MM.1S (cell line): Measurements from ENCODE around the gene INSYN1.

Experiments
- DNase-seq: peaks from one replicate; pipeline ENCODE4 v3.0.0-alpha.2; 2015
- H2AFZ ChIP-seq: fragments of 300-600 bp; sonication (generic); 2 replicates; pipeline ENCODE4 v1.6.0; 2016; ENCODE audit warnings: antibody characterized with exemption, low read length
- H3F3A ChIP-seq: fragments of 300-600 bp; sonication (generic); 2 replicates; pipeline ENCODE4 v1.6.1; 2016; ENCODE audit warnings: mild to moderate bottlenecking, antibody characterized with exemption, low read length, moderate library complexity, mixed read lengths; ENCODE audit not compliant: insufficient read depth
- H3K27ac ChIP-seq: fragments of 300-600 bp; sonication (generic); 2 replicates; pipeline ENCODE4 v1.5.1; 2016; ENCODE audit warnings: mild to moderate bottlenecking, low read length
- H3K27me3 ChIP-seq: fragments of 300-600 bp; sonication (generic); replicated peaks from 2 replicates; pipeline ENCODE4 v1.6.0; 2016; ENCODE audit warnings: low read length; ENCODE audit not compliant: insufficient read depth
- H3K36me3 ChIP-seq: fragments of 300-600 bp; sonication (generic); replicated peaks from 2 replicates; pipeline ENCODE4 v1.6.1; 2016; ENCODE audit warnings: mild to moderate bottlenecking, low read length, mixed read lengths; ENCODE audit not compliant: insufficient read depth
- H3K4me1 ChIP-seq: fragments of 300-600 bp; sonication (generic); 2 replicates; pipeline ENCODE4 v1.6.1; 2016; ENCODE audit warnings: low read length, mixed read lengths
- H3K4me2 ChIP-seq: fragments of 300-600 bp; sonication (generic); 2 replicates; pipeline ENCODE4 v1.6.0; 2016; ENCODE audit warnings: low read depth, low read length
- H3K4me3 ChIP-seq: fragments of 300-600 bp; sonication (generic); 2 replicates; pipeline ENCODE4 v1.5.1; 2016; ENCODE audit warnings: low read length, mixed read lengths
- H3K79me2 ChIP-seq: fragments of 300-600 bp; sonication (generic); 2 replicates; pipeline ENCODE4 v1.6.1; 2016; ENCODE audit warnings: mixed run types, low read length, mixed read lengths
- H3K9ac ChIP-seq: fragments of 300-600 bp; sonication (generic); 2 replicates; pipeline ENCODE4 v1.6.1; 2016; ENCODE audit warnings: low read length, mixed read lengths
- H3K9me2 ChIP-seq: fragments of 300-600 bp; sonication (generic); replicated peaks from 2 replicates; pipeline ENCODE4 v1.6.1; 2016; ENCODE audit warnings: mild to moderate bottlenecking, low read length, mixed read lengths; ENCODE audit not compliant: insufficient read depth
- H3K9me3 ChIP-seq: fragments of 300-600 bp; sonication (generic); replicated peaks from 2 replicates; pipeline ENCODE4 v1.6.1; 2016; ENCODE audit warnings: mild to moderate bottlenecking, low read length, mixed read lengths; ENCODE audit not compliant: insufficient read depth
- H4K20me1 ChIP-seq: fragments of 300-600 bp; sonication (generic); 2 replicates; pipeline ENCODE4 v1.6.1; 2016; ENCODE audit warnings: mild to moderate bottlenecking, low read length, moderate library complexity, mixed read lengths; ENCODE audit not compliant: insufficient read depth
- EZH2 ChIP-seq: fragments of 300-600 bp; sonication (generic); optimal IDR thresholded peaks from 2 replicates; pipeline ENCODE3; 2017; ENCODE audit warnings: low read depth, mild to moderate bottlenecking, antibody characterized with exemption, low read length, mixed read lengths
- EZH2phosphoT487 ChIP-seq: fragments of 300-600 bp; sonication (generic); IDR thresholded peaks from 2 replicates; pipeline ENCODE4 v1.6.1; 2018; ENCODE audit warnings: antibody characterized with exemption, low read length
- TF ChIP-seq, protein P1 (sequence below): fragments of 300-600 bp; sonication (generic); IDR thresholded peaks from 2 replicates; pipeline ENCODE4 v1.5.1; 2016; ENCODE audit warnings: antibody characterized with exemption, low read length, mixed read lengths

Gene INSYN1

DNA sequence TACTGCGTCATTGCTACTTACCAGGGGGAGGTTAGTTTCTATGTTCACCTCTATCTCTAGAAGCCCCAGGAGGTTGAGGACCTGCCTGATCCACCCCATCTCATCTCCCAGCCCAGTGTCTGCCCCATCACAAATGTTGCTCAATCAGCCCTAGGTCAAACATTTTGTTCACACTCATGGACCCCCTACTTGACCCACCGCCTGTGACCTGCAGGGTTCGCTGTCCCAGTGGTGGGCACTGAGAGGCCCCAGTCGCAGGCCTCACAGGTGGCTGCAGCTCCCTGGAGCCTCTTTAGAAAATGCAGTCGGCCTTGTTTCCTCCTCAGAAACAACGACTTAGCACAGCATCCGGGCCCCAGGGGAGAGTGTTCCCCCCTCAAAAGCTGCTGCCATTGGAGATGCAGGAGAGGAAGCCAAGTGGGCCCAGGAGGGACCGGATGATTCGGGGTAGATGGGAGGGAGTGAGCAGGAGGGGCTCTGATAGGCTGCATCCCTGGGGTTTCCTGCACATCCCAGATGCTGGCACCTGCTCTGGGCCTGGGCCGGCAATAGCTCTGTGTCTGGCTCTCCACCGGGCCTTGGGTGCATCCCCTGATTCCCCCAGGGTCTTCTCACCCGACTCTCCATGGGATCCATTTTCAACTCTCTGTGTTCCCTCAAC, 18.4 kb upstream of the INSYN1 start:
- no peak for DNase-seq
- Histone ChIP-seq H3K4me2 (no peak overlapping the region), H3F3A (no peaks in the 10 kb centered on the region), H2AFZ (no peak overlapping the region), H3K79me2 (no peaks in the 10 kb centered on the region), H3K36me3 (no peaks in the 10 kb centered on the region), H3K9me3 (no peaks in the 10 kb centered on the region), H3K27me3 (peaks cover 8% of the 10 kb centered on the region; the same call in 1 of the 2 replicates), H4K20me1 (no peaks in the 10 kb centered on the region), H3K4me1 (no peaks in the 10 kb centered on the region), H3K9ac (no peak overlapping the region), H3K4me3 (no peak overlapping the region), H3K27ac (no peak overlapping the region), H3K9me2 (no peaks in the 10 kb centered on the region)
- TF ChIP-seq, protein P1, sequence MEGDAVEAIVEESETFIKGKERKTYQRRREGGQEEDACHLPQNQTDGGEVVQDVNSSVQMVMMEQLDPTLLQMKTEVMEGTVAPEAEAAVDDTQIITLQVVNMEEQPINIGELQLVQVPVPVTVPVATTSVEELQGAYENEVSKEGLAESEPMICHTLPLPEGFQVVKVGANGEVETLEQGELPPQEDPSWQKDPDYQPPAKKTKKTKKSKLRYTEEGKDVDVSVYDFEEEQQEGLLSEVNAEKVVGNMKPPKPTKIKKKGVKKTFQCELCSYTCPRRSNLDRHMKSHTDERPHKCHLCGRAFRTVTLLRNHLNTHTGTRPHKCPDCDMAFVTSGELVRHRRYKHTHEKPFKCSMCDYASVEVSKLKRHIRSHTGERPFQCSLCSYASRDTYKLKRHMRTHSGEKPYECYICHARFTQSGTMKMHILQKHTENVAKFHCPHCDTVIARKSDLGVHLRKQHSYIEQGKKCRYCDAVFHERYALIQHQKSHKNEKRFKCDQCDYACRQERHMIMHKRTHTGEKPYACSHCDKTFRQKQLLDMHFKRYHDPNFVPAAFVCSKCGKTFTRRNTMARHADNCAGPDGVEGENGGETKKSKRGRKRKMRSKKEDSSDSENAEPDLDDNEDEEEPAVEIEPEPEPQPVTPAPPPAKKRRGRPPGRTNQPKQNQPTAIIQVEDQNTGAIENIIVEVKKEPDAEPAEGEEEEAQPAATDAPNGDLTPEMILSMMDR, result no peak
- TF ChIP-seq EZH2phosphoT487 (no peak), EZH2 (no peak)

DNA sequence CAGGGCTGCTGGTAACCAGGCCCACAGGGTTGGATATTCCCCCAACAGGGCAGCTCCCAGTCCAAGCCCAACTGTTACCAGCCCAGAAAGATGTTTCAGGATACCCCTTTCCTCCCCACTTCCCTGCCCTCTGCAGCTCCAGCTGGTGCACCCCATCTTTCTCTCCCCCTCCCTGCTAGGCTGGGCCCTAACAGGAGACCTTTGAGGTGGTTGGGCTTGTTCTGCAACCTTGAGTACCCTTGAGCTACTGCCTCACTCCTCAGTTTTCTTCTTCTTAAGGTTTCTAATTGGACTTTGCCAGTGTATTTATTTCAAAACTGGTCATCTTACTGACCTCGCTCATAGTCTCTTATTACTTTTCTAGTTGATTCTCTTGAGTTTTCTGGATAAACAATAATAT, 16.9 kb upstream of the INSYN1 start:
- TF ChIP-seq EZH2phosphoT487 (no peak), EZH2 (no peak)
- TF ChIP-seq, protein P1, result no peak
- no peak for DNase-seq
- Histone ChIP-seq H4K20me1 (no peaks in the 10 kb centered on the region), H3K4me1 (no peaks in the 10 kb centered on the region), H3K9ac (no peak overlapping the region), H3K27ac (no peak overlapping the region), H3K36me3 (no peaks in the 10 kb centered on the region), H3K9me2 (no peaks in the 10 kb centered on the region), H3K27me3 (peaks cover 8% of the 10 kb centered on the region; the same call in 1 of the 2 replicates), H3K4me3 (no peak overlapping the region), H2AFZ (no peak overlapping the region), H3F3A (no peaks in the 10 kb centered on the region), H3K79me2 (no peaks in the 10 kb centered on the region), H3K4me2 (no peak overlapping the region), H3K9me3 (no peaks in the 10 kb centered on the region)

DNA sequence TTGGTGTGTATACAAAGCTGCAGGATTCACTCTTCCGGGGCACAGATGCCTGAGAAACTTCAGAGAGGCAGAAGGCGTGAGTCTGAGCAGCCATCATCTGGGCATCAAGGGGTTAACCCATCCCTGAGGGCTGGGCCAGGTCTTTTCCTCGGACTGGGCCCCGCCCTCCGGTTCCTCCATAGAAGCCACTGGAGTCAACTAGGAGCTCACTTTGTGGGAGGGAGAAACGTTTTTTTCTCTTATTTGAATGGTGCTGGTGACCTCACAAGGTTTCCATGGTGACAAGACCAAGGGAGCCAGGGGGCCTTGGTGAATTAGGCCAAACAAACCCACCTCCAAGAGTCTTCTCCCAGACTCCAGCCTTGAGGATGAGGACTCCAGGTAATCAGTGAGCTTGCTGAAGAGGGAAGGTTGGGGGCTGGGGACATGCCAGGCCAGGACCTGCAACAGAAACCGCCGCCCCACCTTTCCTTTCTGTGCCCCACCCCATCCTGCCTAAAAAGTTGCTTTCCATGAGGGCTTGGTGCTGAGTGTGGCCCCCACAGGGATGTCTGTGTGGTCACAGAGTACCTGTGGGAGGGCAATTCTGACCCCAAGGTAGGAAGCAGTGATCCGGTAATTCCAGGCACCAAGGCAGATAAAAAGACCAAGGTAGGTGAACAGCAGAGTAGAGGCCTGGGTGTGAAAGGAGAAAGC, 14.8 kb upstream of the INSYN1 start:
- H3K9me3 ChIP-seq, result no peaks in the 10 kb centered on the region
- no peaks in the 10 kb centered on the region for H4K20me1 ChIP-seq
- H3K4me2 ChIP-seq, result no peak overlapping the region
- no peaks in the 10 kb centered on the region for H3K79me2 ChIP-seq
- no peak for TF ChIP-seq EZH2phosphoT487
- TF ChIP-seq EZH2, result no peak
- TF ChIP-seq, protein P1, result no peak
- no peak overlapping the region for H3K27ac ChIP-seq
- H3K27me3 ChIP-seq, result peaks cover 8% of the 10 kb centered on the region; the same call in 1 of the 2 replicates
- H3F3A ChIP-seq, result no peaks in the 10 kb centered on the region
- H3K36me3 ChIP-seq, result no peaks in the 10 kb centered on the region
- H3K9me2 ChIP-seq, result no peaks in the 10 kb centered on the region
- no peak overlapping the region for H3K4me3 ChIP-seq
- no peak overlapping the region for H2AFZ ChIP-seq
- no peak overlapping the region for H3K9ac ChIP-seq
- H3K4me1 ChIP-seq, result no peaks in the 10 kb centered on the region
- DNase-seq, result no peak
